Effector CD8-positive, alpha-beta T cell (primary cell): ENCODE data around the gene NPB.

Experiments used
- DNase-seq: peaks from one replicate; lab custom pipeline; 2025; lab: John Stamatoyannopoulos, UW

NPB gene

DNA sequence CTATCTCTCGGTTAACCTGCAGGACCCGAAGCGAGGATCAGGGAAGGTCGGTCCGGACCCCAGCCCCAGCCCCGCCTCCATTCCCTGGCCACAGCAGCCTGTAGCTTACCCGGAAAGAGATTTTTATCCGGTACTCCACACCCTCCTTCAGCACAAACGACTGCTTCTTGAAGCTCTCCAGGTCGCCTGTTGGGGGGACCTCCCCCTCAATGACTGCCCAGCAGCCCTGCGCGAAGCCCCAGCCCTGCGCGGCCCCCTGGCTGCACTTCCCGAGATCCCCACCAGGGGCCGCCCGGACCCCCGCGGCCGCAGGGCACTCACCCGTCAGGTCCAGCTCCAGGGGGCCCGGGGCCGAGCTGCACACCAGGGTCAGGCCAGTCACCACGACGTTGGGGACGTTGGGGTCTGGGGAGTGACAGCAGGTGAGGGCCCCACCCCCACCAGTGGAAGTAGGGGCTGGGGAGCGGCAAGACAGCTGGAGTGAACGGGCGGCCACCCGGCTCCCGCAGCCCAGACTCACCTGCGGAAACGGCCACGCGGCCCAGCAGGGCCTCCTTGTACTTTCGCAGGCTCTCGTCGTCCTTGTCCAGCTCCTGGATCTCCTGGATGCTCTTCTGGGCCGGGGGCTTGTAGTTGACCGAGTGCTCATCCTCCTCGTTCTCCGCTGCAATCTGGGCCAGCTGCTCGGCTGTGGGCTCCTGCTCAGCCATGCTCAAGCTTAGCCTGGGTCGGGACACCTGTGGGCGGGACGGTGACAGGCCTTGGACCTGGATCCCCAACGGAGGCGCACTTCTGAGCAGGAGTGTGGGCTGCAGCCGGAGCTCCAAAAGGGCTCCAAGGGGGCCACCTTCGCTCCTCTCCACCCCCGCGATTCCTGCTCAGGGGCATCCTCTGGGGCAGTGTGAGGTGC is 32.6 kb upstream of the NPB start:
- no peak for DNase-seq

DNA sequence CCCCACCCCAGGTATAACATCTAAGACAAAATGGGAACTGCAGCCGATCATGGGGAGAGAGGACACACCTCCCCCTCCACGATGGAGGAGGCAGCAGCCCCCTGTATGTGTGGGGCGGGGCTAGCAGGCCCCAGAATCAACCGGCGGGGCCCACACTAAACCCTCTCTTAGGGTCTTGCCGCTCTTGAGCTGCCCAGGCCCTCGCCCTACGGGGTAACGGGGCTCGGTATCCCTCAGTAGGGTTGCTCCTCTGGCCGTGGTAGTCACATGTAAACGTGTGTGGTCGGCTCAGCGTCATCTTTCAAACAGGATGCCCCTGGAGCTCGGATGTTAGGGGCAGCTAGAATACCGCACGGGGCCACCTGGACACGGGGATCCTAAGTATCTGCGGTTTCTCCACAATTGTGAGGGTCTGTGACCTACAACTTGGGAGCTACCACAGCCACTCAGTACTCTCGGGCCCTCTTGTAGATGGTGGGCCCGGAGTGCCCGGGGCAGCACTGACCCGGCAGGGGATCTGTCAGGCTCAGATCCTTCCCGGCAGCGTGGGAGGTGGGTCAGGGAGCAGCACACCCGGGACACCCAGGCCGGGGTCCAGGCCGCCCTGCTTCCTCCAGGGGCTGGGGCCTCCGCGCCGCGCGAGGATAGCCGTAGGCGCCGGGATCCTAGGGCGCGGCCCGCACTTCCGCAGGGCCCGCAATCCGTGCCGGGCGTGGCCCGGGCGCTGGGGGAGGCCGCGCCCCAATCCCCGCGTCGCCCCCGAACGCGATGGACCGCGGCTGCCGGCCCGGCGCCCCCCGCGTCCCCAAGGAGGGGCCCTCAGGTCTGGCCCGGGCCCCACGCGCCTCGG is 31.7 kb upstream of the NPB start:
- peak; percentile 24 for DNase-seq

DNA sequence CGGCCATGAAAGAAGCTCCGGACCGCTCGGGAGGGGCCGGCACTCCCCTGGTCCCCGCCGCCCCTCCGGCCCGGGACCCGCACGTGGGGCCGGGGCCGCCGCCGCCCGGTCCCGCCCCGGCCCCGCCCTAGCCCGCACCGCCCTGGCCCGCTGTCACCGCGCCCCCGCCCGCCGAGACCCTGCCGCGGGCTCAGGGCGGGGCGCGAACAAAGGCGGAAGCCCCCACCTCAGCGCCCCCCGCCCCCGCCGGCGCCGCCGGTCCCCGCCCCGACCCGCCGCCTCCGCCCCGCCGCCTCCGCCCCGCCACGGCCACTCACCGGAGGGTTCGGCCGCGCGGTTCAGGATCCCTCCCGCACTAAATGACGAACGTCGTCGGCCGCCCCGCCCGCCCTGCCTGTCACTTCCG is 31.1 kb upstream of the NPB start, which contains the start of gene ARHGDIA:
ARHGDIA (minus strand) TSS at position 357 of the 406 bp plus-strand sequence. CDS start 1,407 bp downstream, outside the sequence.
- DNase-seq: no peak

DNA sequence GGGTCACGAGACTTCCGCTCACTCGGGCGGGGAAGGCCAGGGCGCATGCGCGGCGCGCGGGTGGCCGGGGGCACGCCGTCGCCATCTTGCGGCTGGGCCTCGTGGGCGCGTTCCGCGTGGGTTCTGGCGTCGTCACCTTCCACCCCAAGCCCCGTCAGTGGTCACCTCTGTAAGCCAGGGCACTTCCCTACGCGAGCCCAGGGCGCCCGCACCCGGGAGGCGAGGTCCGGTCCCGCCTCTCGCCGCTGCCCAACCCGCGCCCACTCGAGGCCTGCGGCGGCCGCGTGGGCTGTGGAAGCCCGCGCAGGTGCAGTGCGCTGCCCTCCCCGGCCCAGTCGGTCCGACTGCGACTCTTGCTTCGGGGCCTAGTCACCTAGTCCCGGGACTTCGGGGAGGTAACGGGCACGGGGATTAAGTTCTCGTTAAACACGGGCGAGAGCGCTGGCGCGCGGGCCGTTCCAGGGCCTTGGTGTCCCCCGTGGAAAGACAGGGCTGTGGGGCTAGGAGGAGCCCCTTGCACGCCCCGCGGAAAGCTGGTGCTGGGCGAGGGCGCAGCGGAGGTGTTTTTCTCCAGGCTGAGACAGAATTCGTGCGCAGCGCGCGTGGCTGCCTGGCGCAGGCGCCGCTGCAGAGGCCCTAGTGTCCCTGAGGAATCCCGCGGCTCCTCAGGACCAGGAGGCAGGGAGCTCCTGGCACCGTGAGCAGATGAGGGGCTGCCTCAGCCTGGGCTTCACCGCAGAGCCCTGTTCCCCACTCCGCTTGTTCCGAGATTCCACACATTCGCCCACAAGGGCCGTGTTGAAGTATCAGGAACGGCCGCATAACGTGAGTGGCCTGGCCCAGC is 30.4 kb upstream of the NPB start:
- peak; percentile 93 for DNase-seq

DNA sequence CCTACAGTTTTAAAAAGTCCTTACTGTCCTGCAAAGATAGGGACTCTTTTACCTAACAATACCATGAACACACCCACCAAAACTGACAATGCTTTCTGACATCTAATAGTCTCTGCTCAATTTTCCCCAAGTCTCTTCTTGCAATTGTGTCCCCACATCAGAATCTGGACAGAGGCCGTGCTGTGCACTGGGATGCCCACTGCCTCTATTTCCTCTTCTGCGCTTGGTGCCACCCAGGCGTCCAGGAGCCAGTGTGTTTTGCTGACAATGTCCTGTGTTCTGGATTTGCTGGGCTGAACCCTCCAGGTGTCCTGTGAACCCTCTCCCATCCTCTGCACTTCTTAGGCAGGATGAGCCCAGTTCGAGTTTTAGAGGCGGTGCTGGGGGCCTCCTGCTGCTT is 24.5 kb upstream of the NPB start:
- no peak for DNase-seq

DNA sequence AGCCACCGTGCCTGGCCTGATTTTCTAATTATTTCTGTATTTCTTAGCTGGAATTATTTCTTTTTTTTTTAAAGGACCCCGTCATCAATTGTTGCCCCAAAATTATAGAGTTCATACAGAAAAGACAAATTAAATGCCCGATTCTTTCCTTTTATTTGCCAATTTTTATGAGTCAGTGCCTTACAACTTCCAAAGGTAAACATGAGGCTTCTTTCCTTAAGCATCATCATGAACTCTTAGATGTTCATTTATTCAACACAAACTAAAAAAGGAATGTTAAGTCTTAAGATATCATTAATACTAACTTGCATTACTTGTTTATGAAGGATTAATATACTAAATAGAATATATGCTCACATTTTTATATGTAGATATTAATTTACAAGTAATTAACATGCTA is 23.7 kb upstream of the NPB start:
- DNase-seq: no peak

DNA sequence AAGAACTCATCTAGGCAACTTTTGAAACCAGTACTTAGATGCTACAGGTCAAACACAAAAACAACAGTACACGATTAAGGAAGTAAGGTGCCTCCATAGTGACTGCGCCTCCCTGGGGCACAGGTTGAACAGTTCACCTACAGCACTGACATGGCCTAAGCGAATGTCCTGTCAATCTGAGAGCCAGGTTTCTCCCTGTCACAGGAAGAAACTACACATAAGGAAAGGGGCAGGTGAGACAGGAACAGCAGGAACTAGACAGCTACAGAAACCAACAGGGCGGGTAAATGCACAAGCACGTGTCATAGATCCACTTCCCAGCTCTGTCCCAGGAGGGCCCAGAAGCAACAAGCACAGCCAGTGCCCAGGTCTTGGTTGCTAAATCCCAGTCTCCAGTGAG is 22.9 kb upstream of the NPB start:
- DNase-seq: no peak

DNA sequence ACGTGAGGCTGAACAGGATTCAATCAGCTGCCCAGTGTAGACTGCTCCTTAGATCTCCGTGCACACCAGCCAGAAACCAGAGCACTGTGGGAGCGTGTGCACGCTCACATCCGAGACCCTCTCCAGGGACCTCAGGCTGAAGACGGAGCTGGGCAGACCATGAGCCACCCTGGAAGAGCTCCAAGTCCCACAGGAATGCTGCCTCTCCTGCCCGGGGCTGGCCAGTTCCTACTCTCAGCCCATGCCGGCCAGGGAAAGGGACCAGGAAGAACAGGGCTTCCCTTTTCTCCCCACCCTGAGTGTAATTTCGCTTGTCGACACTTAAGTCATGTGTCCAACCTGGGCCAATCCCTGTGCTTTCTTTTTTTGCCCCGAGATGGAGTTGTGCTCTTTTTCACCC is 17.5 kb upstream of the NPB start:
- DNase-seq: no peak

DNA sequence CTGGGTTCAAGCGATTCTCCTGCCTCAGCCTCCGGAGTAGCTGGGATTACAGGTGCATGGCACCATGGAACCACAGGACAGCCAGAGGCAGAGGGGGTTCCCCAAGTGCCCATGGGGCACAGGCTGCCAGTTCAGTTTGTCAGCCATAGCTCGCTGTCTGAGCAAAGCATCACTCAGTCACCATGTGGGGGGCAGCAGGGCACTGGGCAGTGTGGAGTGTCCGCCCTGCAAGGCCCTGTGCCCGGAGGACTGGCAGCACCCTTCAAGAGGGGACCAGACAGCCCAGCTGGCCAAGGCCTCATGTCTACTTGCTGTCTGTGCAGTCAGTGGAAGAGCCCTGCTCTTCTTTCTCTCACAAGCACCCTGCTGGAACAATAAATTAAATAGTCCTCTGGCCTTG is 17.1 kb upstream of the NPB start:
- no peak for DNase-seq

DNA sequence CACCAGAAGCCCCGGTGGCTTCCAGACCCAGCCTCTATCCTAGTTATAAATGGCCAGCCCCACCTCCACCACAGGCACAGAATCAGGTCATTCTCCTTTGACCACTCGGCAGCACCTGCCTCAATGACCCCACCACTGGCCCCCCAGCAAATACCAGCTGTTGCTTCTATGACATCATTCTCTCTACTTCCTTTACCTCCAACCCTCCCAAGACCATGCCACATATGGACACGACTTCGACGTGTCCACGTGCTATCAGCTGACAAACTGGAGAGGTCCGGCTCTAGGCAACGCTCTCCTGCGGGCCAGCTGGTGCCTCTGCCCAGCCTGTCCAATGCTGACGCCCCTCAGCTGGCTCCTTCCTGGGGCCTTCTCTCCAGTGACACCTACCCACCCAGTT is 16.6 kb upstream of the NPB start:
- DNase-seq: no peak

DNA sequence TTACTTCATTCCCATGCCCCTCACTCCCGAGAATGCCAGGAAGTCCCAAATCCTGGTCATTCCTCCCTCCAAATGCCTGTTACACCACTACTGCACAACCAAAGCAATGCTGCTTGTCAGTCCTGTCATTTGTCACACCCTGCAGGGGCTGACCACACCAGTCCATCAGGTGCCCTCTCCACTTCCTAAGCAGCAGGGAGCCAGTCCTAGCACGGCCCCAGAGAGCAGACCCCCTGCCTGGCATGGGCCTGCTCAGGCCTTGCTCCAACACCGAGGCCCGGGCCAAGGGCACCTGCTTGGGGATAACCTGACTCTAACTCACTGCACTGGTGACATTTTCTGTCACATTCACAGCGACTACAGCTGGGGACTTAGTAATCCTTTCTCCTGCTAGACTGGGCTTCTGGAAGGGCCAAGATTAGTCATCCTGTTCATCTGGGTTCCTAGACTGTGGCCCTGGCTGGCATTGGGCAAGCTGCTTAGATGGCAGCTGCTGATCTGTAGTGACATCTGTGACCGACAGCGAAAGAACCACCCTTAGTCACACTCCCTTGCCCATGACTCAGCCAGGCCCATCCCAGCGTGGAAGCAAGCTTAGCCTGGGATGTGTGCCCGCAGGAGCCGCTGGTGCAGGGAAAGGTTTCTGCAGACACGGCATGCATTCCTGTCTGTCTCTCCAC is 16.0 kb upstream of the NPB start:
- DNase-seq: no peak

DNA sequence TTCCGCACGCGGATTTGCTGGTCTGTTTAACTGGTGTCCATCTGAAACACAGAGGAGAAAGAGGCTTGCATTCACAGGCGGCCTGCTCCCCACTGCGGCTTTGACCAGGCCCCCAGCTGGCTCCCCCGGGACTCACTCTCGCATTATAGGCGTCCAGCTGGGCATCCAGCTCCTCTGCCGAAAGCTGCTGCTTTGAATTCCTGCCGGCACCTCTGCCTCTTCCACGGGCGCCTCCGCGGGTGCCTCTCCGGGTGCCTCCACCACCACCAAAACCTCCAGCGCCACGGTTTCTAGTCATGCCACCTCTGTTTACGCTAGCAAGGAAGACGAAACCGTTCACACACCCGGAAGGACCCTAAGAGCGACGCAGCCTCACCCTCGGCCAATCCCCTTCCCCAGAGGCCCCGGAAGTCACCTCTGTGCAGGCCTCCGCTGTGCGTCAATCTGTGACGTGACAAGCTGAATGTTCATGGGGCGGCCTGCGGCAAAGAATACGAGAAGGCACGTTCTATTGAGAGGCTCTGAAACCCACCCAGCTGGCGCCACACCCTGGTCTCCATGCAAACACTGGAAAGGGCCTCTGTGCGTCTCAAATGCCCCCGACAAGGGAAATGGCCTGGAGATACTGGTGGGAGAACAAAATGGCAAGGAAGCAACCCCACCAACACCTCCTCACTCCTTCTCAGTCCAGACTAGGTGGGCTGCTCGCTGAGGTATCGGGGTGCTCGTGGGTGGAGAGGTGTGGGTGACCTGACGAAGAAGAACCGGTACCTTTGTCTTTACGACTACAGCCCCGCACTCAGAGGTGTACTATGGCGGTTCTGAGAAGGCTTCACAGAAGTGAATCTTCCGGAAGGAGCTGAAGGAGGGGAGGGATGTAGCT is 13.7 kb upstream of the NPB start:
- DNase-seq: no peak

DNA sequence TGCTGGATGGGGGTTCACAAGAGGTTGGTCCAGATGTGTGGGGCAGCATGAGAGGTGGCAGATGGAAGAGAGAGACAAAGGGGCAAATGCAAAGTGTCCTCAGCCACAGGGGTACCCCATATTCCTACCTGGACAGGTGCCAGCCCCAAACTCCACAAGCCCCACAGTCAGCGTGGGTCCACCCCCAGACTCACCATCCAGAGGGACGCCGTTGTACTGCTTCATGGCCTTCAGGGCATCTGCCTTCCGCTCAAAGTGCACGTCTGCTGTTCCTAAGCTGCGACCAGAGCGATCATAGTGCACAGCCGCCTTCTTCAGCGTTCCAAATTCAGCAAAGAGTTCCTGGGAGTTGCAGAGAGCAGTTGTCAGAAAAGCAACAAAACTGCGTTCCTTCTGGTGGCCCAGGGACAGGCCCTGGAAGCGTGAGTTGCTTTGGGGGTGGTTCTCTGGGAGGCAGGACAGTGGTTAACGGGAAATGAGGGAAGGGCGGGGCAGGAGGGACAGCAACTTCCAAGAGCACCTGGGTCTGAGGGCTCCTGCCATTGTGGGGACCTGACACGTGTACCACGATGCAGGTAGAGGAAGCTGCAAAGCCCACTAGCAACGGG is 12.9 kb upstream of the NPB start:
- DNase-seq: no peak

DNA sequence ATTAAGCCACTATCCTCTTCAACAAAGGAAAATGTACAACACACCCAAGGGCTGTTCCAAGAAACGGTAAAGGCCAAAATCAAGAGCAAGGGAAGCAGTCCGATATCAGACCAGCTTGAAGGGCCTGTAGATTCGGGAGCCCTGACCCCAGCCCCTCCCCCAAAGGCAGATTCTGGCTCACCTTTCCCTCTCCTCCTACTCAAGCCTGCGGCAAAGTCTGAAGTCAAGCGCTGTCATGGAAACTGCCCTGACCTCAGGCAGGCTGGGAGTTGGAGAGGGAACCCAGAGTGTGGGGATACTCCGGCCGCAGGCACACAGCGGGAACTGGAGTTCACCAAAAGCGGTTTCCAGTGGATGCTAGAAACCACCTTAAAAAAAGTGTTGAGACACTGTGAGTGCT is 12.4 kb upstream of the NPB start:
- no peak for DNase-seq

DNA sequence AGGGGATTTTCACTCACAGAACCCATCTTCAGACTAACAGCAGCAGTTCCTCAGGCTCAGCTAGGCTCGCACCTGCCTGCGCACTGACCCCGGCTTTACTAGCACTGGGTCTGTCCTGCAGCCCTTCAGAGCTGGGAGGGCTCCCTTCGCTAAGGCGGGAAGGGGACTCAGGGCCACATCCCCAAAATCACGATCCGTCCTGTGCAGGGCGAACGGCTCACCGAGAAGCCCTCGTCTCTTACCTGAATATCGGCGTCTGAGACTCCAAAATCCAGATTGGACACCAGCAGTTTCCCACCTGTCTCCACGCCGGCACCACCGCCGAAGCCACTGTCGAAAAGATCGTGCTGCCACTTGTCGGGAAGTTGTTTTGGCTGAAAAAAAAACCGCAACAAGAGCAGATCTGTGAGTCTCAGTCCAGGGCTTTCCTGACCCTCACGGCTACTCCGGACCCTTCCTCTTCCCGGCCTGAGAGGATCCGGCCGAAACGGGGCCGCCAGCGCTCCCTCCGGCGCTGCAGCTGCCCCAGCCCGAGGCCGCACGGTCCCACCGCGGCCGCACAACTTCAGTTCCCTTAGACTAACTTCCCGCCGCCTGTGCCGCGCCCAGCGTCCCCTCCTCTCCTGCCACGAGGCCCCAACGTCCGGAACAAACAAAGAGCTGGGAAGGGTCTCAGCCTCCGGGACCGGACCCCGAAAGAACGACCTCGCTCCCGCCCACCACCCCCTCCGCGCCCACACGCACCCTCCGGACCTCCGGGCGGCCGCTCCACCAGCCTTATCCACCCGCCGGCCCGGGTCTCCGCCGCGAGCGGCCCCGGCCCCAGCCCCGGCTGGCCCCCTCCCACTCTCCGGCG is 11.4 kb upstream of the NPB start:
- DNase-seq: no peak

DNA sequence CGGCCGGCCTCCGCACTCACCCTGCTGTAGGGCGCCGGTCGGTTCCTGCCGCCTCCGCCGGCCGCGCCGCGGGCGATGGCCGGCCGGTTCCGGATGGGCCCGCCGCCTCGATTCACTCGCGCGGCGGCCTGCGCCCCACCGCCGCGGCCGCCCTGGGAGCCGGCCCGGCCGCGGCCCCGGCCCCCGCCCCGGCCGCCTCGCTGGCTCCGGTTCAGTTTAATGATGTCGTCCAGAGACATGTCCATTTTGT is 10.8 kb upstream of the NPB start:
- DNase-seq: no peak

DNA sequence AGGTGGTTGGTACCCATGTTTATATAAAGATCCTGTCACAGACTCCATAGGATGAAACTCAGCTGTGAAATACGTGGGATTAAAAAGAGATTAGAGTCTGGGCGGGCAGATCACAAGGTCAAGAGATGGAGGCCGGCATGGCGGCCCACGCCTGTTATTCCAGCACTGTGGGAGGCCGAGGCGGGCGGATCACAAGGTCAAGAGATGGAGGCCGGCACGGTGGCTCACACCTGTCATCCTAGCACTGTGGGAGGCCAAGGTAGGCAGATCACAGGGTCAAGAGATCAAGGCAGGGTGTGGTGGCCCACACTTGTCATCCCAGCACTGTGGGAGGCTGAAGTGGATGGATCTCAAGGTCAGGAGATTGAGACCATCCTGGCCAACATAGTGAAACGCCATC is 6.6 kb upstream of the NPB start:
- no peak for DNase-seq

DNA sequence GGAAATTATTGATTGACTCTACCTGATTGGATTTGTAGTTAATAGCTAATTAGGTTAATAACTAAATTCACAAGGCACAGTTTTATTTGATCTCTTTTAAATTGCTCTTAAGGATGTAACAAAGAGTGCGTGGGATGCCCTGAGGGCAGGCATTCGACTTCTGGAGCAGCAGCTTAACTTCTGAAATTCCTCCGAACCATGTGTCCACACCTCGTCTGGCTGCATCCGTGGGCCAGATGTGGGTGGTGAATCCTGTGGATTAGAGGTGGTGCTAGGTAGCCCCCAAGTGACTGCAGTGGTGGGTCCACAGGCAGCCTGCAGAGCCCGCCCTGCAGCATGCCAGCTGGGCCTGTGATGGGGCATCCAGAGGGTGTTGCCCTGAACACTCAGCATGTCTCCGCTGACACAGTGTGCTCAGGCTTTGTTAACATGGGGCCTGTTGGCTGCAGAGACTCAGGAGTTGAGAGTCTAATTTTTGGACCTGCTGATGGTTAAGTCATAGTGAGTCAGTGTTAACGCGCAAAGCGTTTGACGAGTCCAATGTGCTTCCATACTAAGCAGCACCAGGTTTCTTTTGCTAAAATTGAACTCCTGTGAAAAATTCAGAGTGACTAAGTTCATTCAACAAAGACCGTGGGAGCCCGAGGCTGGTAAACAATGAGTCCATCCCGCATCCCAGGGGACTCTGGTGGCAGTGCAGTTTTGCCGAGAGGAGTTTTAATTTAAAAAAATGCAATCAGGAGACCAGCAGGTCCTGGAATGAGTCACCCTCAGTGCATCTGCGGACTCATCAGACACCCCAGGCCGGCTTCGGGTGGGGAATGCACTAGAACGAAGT is 3.8 kb upstream of the NPB start:
- DNase-seq: no peak
